Karpas-422 (cell line): ENCODE measurements around the gene AKNA. TPM values are rescaled to one million over a fixed set of nuclear protein-coding genes. Genes with fewer than 3 reads are reported as not detected.

Source experiments
- DNase-seq: peaks from one replicate; pipeline ENCODE4 v3.0.0-alpha.2; 2015
- H2AFZ ChIP-seq: fragments of 200-600 bp; sonication (generic); 2 replicates; pipeline ENCODE4 v1.6.1; 2014; ENCODE audit warnings: antibody characterized with exemption, low read length, mixed read lengths
- H3K27ac ChIP-seq: fragments of 200-600 bp; sonication (generic); 2 replicates; pipeline ENCODE4 v1.5.1; 2014; ENCODE audit warnings: mild to moderate bottlenecking, low read length, moderate library complexity
- H3K27me3 ChIP-seq: fragments of 200-600 bp; sonication (generic); 2 replicates; pipeline ENCODE4 v1.6.1; 2014; ENCODE audit warnings: low read length, mixed read lengths
- H3K36me3 ChIP-seq: fragments of 200-600 bp; sonication (generic); 2 replicates; pipeline ENCODE4 v1.6.1; 2014; ENCODE audit warnings: low read length, mixed read lengths; ENCODE audit not compliant: insufficient read depth
- H3K4me1 ChIP-seq: fragments of 200-600 bp; sonication (generic); 2 replicates; pipeline ENCODE4 v1.6.1; 2014; ENCODE audit warnings: mild to moderate bottlenecking, low read length, mixed read lengths
- H3K4me2 ChIP-seq: fragments of 200-600 bp; sonication (generic); 2 replicates; pipeline ENCODE4 v1.6.1; 2014; ENCODE audit warnings: low read length, low read depth, mild to moderate bottlenecking; ENCODE audit not compliant: poor library complexity, severe bottlenecking
- H3K4me3 ChIP-seq: fragments of 200-600 bp; sonication (generic); 2 replicates; pipeline ENCODE4 v1.5.1; 2014; ENCODE audit warnings: mild to moderate bottlenecking, antibody characterized with exemption, low read length, mixed read lengths
- H3K79me2 ChIP-seq: fragments of 200-600 bp; sonication (generic); 2 replicates; pipeline ENCODE4 v1.6.1; 2014; ENCODE audit warnings: mild to moderate bottlenecking, low read length, mixed read lengths
- H3K9ac ChIP-seq: fragments of 200-600 bp; sonication (generic); 2 replicates; pipeline ENCODE4 v1.6.0; 2014; ENCODE audit warnings: low read length
- H3K9me2 ChIP-seq: fragments of 200-600 bp; sonication (generic), shearing (Covaris generic); replicated peaks from 2 replicates; pipeline ENCODE4 v1.6.0; 2014; ENCODE audit warnings: mild to moderate bottlenecking, low read length, moderate library complexity; ENCODE audit not compliant: insufficient read depth
- H3K9me3 ChIP-seq: fragments of 300-700, 200-600 bp; sonication (generic); 2 replicates; pipeline ENCODE4 v1.6.1; 2014; ENCODE audit warnings: low read length, mixed read lengths
- H4K20me1 ChIP-seq: fragments of 200-600 bp; sonication (generic); 2 replicates; pipeline ENCODE4 v1.6.1; 2014; ENCODE audit warnings: mild to moderate bottlenecking, antibody characterized with exemption, low read length, low read depth; ENCODE audit not compliant: insufficient read depth
- total RNA-seq: library from RNA; depleted of rRNA; stranded (reverse); fragments of >200 nt; shearing (Covaris generic); gene quantifications from 2 replicates; pipeline ENCODE4 v1.2.3, GENCODE V29; 2014; ENCODE audit warnings: low replicate concordance

AKNA gene
- total RNA-seq, 1 experiment from 2014 or later = 77.9 TPM

- no peak for DNase-seq
- Histone ChIP-seq H3K9ac (no peak overlapping the region), H2AFZ (no peak overlapping the region), H3K4me1 (peaks cover 50% of the 10 kb centered on the region), H3K79me2 (peaks cover 47% of the 10 kb centered on the region), H4K20me1 (no peaks in the 10 kb centered on the region), H3K4me2 (no peak overlapping the region), H3K27ac (peak overlapping the region; percentile 97), H3K9me2 (no peaks in the 10 kb centered on the region), H3K4me3 (no peak overlapping the region), H3K27me3 (no peaks in the 10 kb centered on the region), H3K36me3 (peaks cover 49% of the 10 kb centered on the region), H3K9me3 (no peaks in the 10 kb centered on the region)
Observed at GRCh38 chr9:114374936-114375335, 12.8 kb downstream of the AKNA start.

- peaks cover 58% of the 10 kb centered on the region for H3K4me1 ChIP-seq
- H3K4me3 ChIP-seq = no peak overlapping the region; the same call in 1 of the 2 replicates
- H3K36me3 ChIP-seq = peaks cover 45% of the 10 kb centered on the region; the same call in 1 of the 2 replicates
- no peaks in the 10 kb centered on the region for H4K20me1 ChIP-seq
- no peak for DNase-seq
- peaks cover 47% of the 10 kb centered on the region for H3K79me2 ChIP-seq
- H3K27ac ChIP-seq = peak overlapping the region; percentile 97
- peak overlapping the region; percentile 81 for H3K9ac ChIP-seq
- no peaks in the 10 kb centered on the region for H3K9me3 ChIP-seq
- peak overlapping the region; percentile 81 for H3K4me2 ChIP-seq
- no peaks in the 10 kb centered on the region for H3K27me3 ChIP-seq
- no peak overlapping the region for H2AFZ ChIP-seq
- H3K9me2 ChIP-seq = no peaks in the 10 kb centered on the region
Observed at GRCh38 chr9:114373960-114374730, 13.6 kb downstream of the AKNA start.

- Histone ChIP-seq H4K20me1 (no peaks in the 10 kb centered on the region), H3K27me3 (no peaks in the 10 kb centered on the region), H3K4me2 (peak overlapping the region; percentile 81), H3K9ac (peak overlapping the region; percentile 81), H3K4me3 (peak overlapping the region; percentile 60), H3K79me2 (peaks cover 44% of the 10 kb centered on the region), H3K9me3 (no peaks in the 10 kb centered on the region), H2AFZ (no peak overlapping the region), H3K9me2 (no peaks in the 10 kb centered on the region), H3K27ac (peak overlapping the region; percentile 97), H3K36me3 (peaks cover 42% of the 10 kb centered on the region; the same call in 1 of the 2 replicates), H3K4me1 (peaks cover 69% of the 10 kb centered on the region)
- DNase-seq = peak; percentile 97
Observed at GRCh38 chr9:114372921-114373448, 14.8 kb downstream of the AKNA start.

GRCh38 chr9:114371973-114372917 is 15.5 kb downstream of the AKNA start:
- Histone ChIP-seq H3K4me1 (peaks cover 77% of the 10 kb centered on the region), H3K9ac (peak overlapping the region; percentile 81), H4K20me1 (no peaks in the 10 kb centered on the region), H3K79me2 (peaks cover 38% of the 10 kb centered on the region), H3K4me2 (peak overlapping the region; percentile 81), H3K4me3 (peak overlapping the region; percentile 60), H3K9me3 (no peaks in the 10 kb centered on the region), H3K9me2 (no peaks in the 10 kb centered on the region), H3K36me3 (peaks cover 42% of the 10 kb centered on the region; the same call in 1 of the 2 replicates), H2AFZ (no peak overlapping the region), H3K27me3 (no peaks in the 10 kb centered on the region), H3K27ac (peak overlapping the region; percentile 97)
- no peak for DNase-seq

- H4K20me1 ChIP-seq = no peaks in the 10 kb centered on the region
- no peaks in the 10 kb centered on the region for H3K27me3 ChIP-seq
- H3K9me3 ChIP-seq = no peaks in the 10 kb centered on the region
- H3K79me2 ChIP-seq = peaks cover 38% of the 10 kb centered on the region
- peaks cover 38% of the 10 kb centered on the region; the same call in 1 of the 2 replicates for H3K36me3 ChIP-seq
- H2AFZ ChIP-seq = no peak overlapping the region
- peaks cover 85% of the 10 kb centered on the region for H3K4me1 ChIP-seq
- H3K27ac ChIP-seq = peak overlapping the region; percentile 97
- peak overlapping the region; percentile 81 for H3K9ac ChIP-seq
- no peak overlapping the region for H3K4me3 ChIP-seq
- peak overlapping the region; percentile 3 for H3K4me2 ChIP-seq
- H3K9me2 ChIP-seq = no peaks in the 10 kb centered on the region
- DNase-seq = no peak
Observed at GRCh38 chr9:114371343-114371944, 16.3 kb downstream of the AKNA start.

GRCh38 chr9:114370968-114371320 is 16.8 kb downstream of the AKNA start:
- no peaks in the 10 kb centered on the region for H3K9me2 ChIP-seq
- H3K9me3 ChIP-seq = no peaks in the 10 kb centered on the region
- peaks cover 38% of the 10 kb centered on the region; the same call in 1 of the 2 replicates for H3K36me3 ChIP-seq
- peak overlapping the region; percentile 97 for H3K27ac ChIP-seq
- no peak for DNase-seq
- H4K20me1 ChIP-seq = no peaks in the 10 kb centered on the region
- H2AFZ ChIP-seq = no peak overlapping the region
- H3K9ac ChIP-seq = peak overlapping the region; percentile 81
- peaks cover 38% of the 10 kb centered on the region for H3K79me2 ChIP-seq
- H3K4me3 ChIP-seq = no peak overlapping the region
- no peaks in the 10 kb centered on the region for H3K27me3 ChIP-seq
- H3K4me1 ChIP-seq = peaks cover 90% of the 10 kb centered on the region
- peak overlapping the region; percentile 3 for H3K4me2 ChIP-seq

GRCh38 chr9:114370251-114370967 is 17.4 kb downstream of the AKNA start:
- Histone ChIP-seq H3K4me2 (peak overlapping the region; percentile 3), H3K27ac (peak overlapping the region; percentile 97), H3K9me3 (no peaks in the 10 kb centered on the region), H3K79me2 (peaks cover 38% of the 10 kb centered on the region), H3K4me1 (peaks cover 95% of the 10 kb centered on the region), H3K27me3 (no peaks in the 10 kb centered on the region), H3K9me2 (no peaks in the 10 kb centered on the region), H4K20me1 (no peaks in the 10 kb centered on the region), H3K9ac (peak overlapping the region; percentile 81), H3K36me3 (peaks cover 38% of the 10 kb centered on the region; the same call in 1 of the 2 replicates), H3K4me3 (no peak overlapping the region), H2AFZ (no peak overlapping the region)
- no peak for DNase-seq
